Bronchial epithelial cell (primary cell): Measurements from ENCODE around the gene NAXE. TPM values are rescaled to one million over a fixed set of nuclear protein-coding genes. Genes with fewer than 3 reads are reported as not detected.

Source experiments
- DNase-seq: peaks from one replicate; pipeline ENCODE4 v3.0.0-alpha.2; 2010; ENCODE audit warnings: low read depth
- FAIRE-seq: peaks from 2 replicates; lab custom pipeline; 2011; peaks lifted over from hg19 to GRCh38; lab: Jason Lieb, UNC
- H3K27me3 ChIP-seq: 2 replicates; pipeline ENCODE4 v1.5.1; 2011; ENCODE audit warnings: low read length; ENCODE audit not compliant: control insufficient read depth, insufficient read depth
- H3K36me3 ChIP-seq: 2 replicates; pipeline ENCODE4 v1.5.1; 2011; ENCODE audit warnings: low read length; ENCODE audit not compliant: control insufficient read depth, insufficient read depth
- H3K4me3 ChIP-seq: 2 replicates; pipeline ENCODE4 v1.5.1; 2011; ENCODE audit warnings: mild to moderate bottlenecking, low read depth, low read length, control low read depth
- total RNA-seq: library from RNA; depleted of rRNA; stranded (reverse); fragments of >200 nt; gene quantifications from 2 replicates; pipeline ENCODE4 v1.2.1, GENCODE V29; 2014
- TF ChIP-seq, protein P1 (sequence below): IDR thresholded peaks from 2 replicates; pipeline ENCODE4 v1.5.1; 2011; ENCODE audit warnings: mild to moderate bottlenecking, moderate library complexity, low read length, control low read depth, inconsistent platforms; ENCODE audit not compliant: insufficient read depth, severe bottlenecking

NAXE gene
- total RNA-seq, 1 donor from 2014 or later = 142 TPM

DNA sequence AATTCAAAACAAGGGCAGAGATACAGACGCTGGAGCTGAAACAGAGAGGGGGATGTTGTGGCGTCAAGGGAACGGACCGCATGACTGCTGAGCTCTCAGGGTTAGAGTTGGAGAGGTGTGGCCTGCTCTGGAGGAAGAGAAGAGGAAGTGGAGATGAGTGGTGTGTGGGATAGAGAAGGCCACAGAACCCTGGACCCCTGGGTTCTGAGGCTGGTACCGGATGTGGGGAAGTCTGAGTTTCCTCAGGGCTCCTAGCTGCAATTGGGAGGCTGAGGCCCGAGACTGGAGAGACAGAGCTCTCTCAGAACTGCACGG is 52.2 kb downstream of the NAXE start:
- TF ChIP-seq, protein P1, sequence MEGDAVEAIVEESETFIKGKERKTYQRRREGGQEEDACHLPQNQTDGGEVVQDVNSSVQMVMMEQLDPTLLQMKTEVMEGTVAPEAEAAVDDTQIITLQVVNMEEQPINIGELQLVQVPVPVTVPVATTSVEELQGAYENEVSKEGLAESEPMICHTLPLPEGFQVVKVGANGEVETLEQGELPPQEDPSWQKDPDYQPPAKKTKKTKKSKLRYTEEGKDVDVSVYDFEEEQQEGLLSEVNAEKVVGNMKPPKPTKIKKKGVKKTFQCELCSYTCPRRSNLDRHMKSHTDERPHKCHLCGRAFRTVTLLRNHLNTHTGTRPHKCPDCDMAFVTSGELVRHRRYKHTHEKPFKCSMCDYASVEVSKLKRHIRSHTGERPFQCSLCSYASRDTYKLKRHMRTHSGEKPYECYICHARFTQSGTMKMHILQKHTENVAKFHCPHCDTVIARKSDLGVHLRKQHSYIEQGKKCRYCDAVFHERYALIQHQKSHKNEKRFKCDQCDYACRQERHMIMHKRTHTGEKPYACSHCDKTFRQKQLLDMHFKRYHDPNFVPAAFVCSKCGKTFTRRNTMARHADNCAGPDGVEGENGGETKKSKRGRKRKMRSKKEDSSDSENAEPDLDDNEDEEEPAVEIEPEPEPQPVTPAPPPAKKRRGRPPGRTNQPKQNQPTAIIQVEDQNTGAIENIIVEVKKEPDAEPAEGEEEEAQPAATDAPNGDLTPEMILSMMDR = no peak
- Histone ChIP-seq H3K27me3 (peaks cover 76% of the 10 kb centered on the region), H3K36me3 (no peaks in the 10 kb centered on the region), H3K4me3 (no peak overlapping the region)
- DNase-seq (no peak), FAIRE-seq (no peak)

Other genes with a start within 250 kb of the NAXE start
- under 0.01 and 0.13 TPM in 2 replicates for gene RHBG, start 222.6 kb upstream of the NAXE start, total RNA-seq
- 1.3 and 4.9 TPM in 2 replicates for gene MEF2D, start 91.0 kb upstream of the NAXE start, total RNA-seq
- gene IQGAP3, start 19.2 kb upstream of the NAXE start, total RNA-seq = 0.53 and 1.7 TPM in 2 replicates
- gene TTC24, start 12.1 kb upstream of the NAXE start, total RNA-seq = not detected in 2 replicates
- gene GPATCH4, start 9.7 kb downstream of the NAXE start, total RNA-seq = 15.9 and 29.2 TPM in 2 replicates
- under 0.01 TPM in 1 of 2 replicates, not detected in the other for gene HAPLN2, start 27.6 kb downstream of the NAXE start, total RNA-seq
- gene BCAN, start 50.3 kb downstream of the NAXE start, total RNA-seq = not detected in 2 replicates
- gene NES, start 85.6 kb downstream of the NAXE start, total RNA-seq = under 0.01 TPM in 1 of 2 replicates, not detected in the other
- gene CRABP2, start 113.8 kb downstream of the NAXE start, total RNA-seq = 5.3 and 112 TPM in 2 replicates
- 14.7 and 20.2 TPM in 2 replicates for gene METTL25B, start 136.7 kb downstream of the NAXE start, total RNA-seq
- gene ISG20L2, start 137.0 kb downstream of the NAXE start, total RNA-seq = 7.9 and 10.6 TPM in 2 replicates
- gene MRPL24, start 149.3 kb downstream of the NAXE start, total RNA-seq = 60.3 and 74.1 TPM in 2 replicates
- gene HDGF, start 159.9 kb downstream of the NAXE start, total RNA-seq = 163 and 225 TPM in 2 replicates
- 9.2 and 11.5 TPM in 2 replicates for gene PRCC, start 175.8 kb downstream of the NAXE start, total RNA-seq
- 1.2 and 1.8 TPM in 2 replicates for gene SH2D2A, start 225.1 kb downstream of the NAXE start, total RNA-seq